BJ (cell line): ENCODE results near the gene MS4A10. TPM values are rescaled to one million over a fixed set of nuclear protein-coding genes. Genes with fewer than 3 reads are reported as not detected.

ENCODE experiments used
- CTCF ChIA-PET: fragments of 350-600 bp; formaldehyde crosslinking; extraction: SDS; loops from one replicate; lab custom pipeline; 2021; ENCODE audit warnings: antibody characterized with exemption, inconsistent platforms; lab: Yijun Ruan, JAX
- POLR2A ChIA-PET: fragments of 300-600 bp; sonication (Branson Sonifier 250); formaldehyde crosslinking; extraction: SDS; loops from one replicate; lab custom pipeline; 2021; ENCODE audit warnings: antibody characterized with exemption; lab: Charles Lee
- DNase-seq: peaks from one replicate; pipeline ENCODE4 v3.0.0-alpha.2; 2011; ENCODE audit warnings: low read depth
- H3K27me3 ChIP-seq: 2 replicates; pipeline ENCODE4 v1.6.0; 2011; ENCODE audit warnings: low read length; ENCODE audit not compliant: control insufficient read depth, insufficient read depth
- H3K36me3 ChIP-seq: 2 replicates; pipeline ENCODE4 v1.5.1; 2011; ENCODE audit warnings: low read length; ENCODE audit not compliant: control insufficient read depth, insufficient read depth
- H3K4me3 ChIP-seq: 2 replicates; pipeline ENCODE4 v1.5.1; 2011; ENCODE audit warnings: low read depth, mild to moderate bottlenecking, control low read depth, low read length
- polyA plus RNA-seq: library from polyadenylated mRNA; depleted of rRNA; stranded (reverse); fragments of >200 nt; gene quantifications from 2 replicates; pipeline ENCODE4 v1.2.3, GENCODE V29; 2011
- TF ChIP-seq, protein P1 (sequence below): IDR thresholded peaks from 2 replicates; pipeline ENCODE4 v1.5.1; 2011; ENCODE audit warnings: low read depth, mild to moderate bottlenecking, control low read depth, inconsistent platforms, low read length, moderate library complexity; ENCODE audit not compliant: insufficient read depth

Gene MS4A10
- polyA plus RNA-seq, 1 experiment = not detected

DNA sequence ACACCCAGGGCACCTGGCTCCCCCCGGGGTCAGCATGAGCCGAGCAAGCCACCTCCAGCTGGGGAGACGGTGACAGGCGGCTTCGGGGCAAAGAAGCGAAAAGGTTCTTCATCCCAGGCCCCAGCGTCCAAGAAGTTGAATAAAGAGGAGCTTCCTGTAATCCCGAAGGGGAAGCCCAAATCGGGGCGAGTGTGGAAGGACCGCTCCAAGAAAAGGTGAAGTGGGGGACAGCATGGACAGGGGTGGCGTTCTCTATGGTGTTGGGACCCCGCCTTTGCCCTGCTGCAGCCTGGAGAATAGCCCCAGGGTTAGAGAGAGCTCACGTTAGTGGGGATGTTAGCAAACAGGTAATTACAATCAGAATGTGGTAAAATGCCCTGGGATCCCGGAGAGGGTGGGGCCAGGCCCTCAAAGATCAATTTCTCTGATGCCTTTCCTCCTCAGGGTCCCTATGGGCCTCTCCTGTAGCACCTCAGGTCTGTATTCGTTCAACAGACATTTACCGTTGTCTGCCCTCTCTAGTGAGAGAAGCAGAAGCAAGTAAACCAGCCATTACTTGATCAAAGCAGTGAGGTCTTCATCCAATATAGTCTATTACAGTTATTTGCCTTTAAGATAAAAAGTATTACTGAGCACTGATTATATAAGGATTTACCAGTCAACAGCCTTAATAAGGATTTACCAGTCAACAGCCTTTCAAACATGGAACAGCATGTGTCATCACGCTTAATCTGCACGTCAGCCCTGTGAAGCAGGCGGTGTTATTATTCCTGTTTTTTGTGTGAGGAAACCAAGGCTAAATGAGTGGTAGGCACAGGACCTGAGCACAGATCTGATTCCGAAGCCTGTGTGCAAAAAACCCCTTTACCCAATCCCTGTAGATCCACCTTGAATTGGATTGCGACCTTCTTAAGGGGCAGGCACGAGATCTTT, 57.8 kb downstream of the MS4A10 start:
- H3K4me3 ChIP-seq = peak overlapping the region; percentile 94
- ChIA-PET POLR2A (no interaction called here), CTCF (interaction anchor here (0.8 to 29.2 kb wide), 3 partner anchors 12 to 51 kb away, joined by 3 to 716 read pairs (median 3); partner anchors contain the start of gene PRPF19)
- TF ChIP-seq, protein P1, sequence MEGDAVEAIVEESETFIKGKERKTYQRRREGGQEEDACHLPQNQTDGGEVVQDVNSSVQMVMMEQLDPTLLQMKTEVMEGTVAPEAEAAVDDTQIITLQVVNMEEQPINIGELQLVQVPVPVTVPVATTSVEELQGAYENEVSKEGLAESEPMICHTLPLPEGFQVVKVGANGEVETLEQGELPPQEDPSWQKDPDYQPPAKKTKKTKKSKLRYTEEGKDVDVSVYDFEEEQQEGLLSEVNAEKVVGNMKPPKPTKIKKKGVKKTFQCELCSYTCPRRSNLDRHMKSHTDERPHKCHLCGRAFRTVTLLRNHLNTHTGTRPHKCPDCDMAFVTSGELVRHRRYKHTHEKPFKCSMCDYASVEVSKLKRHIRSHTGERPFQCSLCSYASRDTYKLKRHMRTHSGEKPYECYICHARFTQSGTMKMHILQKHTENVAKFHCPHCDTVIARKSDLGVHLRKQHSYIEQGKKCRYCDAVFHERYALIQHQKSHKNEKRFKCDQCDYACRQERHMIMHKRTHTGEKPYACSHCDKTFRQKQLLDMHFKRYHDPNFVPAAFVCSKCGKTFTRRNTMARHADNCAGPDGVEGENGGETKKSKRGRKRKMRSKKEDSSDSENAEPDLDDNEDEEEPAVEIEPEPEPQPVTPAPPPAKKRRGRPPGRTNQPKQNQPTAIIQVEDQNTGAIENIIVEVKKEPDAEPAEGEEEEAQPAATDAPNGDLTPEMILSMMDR = no peak
- no peak for DNase-seq
- no peaks in the 10 kb centered on the region for H3K27me3 ChIP-seq
- H3K36me3 ChIP-seq = peaks cover 2% of the 10 kb centered on the region; the same call in 1 of the 2 replicates

DNA sequence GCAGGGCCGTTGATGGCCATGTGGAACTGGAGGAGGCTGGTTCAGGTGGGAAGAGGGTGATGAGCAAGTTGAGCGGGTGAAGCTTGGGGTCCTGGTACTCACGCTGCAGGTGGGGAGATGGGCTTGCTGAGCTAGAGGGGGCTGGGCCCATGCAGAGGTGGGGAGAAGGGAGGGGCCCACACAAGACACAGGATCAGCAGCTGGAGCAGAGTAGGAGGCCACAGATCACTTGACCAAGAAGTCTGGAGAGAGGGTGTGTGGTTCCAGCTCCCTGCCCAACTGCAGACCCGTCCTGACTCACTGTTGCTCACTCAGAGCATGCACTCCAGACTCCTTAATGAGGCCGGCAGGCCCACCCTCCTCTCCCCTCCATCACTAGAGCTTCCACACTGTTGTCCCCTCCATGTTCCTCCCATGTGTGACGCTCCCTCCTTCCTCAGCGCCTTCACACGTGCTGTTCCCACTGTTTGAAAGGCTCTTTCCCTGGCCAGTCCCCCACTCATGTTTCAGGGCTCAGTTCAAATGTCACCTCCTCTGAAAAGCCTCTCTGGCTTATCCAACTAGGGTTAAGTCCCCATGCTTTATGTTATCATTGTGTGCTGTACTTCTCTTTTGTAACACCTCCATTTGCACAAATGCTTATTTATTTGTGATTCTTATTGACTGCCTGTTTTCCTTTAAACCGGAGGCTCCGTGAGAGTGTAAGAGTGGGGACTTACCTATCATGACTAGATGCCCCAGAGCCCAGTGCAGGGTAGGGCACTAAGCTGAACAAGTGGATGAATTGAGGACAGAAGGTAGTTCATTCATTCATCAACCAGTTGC, 59.1 kb downstream of the MS4A10 start:
- ChIA-PET CTCF (interaction anchor here (1.1 to 29.2 kb wide), 3 partner anchors 13 to 49 kb away, joined by 3 to 716 read pairs (median 4); partner anchors contain the start of gene PRPF19), POLR2A (no interaction called here)
- DNase-seq = no peak
- H3K4me3 ChIP-seq = peak overlapping the region; percentile 16; the same call in 1 of the 2 replicates
- no peaks in the 10 kb centered on the region for H3K27me3 ChIP-seq
- H3K36me3 ChIP-seq = peaks cover 6% of the 10 kb centered on the region
- TF ChIP-seq, protein P1 = no peak

DNA sequence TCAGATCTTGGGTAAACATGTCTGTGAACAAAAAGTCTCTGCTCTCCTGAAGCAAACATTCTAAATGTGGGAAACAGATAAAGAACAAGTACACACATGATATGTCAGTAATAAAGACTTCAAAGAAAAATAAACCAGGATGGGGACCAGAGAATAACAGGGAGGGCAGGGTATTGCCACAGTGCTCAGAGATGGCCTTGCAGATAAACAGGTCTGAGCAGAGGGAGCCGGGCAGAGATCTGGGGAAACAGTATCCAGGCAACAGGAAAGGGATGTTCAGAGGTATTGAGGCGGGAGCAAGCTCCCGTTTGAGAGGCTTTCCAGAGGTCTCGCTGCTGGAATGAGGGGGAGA, 59.7 kb downstream of the MS4A10 start:
- DNase-seq = no peak
- ChIA-PET CTCF (interaction anchor here (1.3 to 29.2 kb wide), 2 partner anchors 14 to 49 kb away, joined by 4 to 716 read pairs; partner anchors contain the start of gene PRPF19), POLR2A (no interaction called here)
- Histone ChIP-seq H3K27me3 (no peaks in the 10 kb centered on the region), H3K36me3 (peaks cover 9% of the 10 kb centered on the region), H3K4me3 (no peak overlapping the region)
- TF ChIP-seq, protein P1 = no peak

DNA sequence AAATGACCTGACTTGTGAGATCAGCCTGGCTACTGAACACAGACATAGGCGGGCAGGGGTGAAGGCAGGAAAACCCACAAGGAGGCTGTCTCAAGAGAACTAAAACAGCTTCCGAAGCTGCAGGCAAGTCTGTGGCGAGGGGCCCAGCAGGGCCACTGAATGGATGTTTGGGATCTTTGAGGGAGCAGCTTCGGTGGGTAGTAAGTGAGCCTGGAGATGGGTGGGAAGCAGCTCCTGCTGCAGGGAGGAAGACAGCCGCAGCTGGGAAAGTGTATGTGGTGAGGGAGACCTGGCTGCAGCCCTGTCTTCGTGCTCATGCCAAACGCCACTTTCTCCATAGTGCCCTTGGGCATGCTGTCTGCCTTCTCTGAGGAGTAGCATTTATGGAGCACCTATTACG, 60.2 kb downstream of the MS4A10 start:
- CTCF ChIA-PET = interaction anchor here (1.3 to 29.2 kb wide), 2 partner anchors 15 to 48 kb away, joined by 4 to 716 read pairs; partner anchors contain the start of gene PRPF19
- H3K4me3 ChIP-seq = no peak overlapping the region
- DNase-seq = no peak

More for the DNA sequence above, 60.2 kb downstream of the MS4A10 start:
- no peaks in the 10 kb centered on the region for H3K27me3 ChIP-seq
- TF ChIP-seq, protein P1 = no peak
- POLR2A ChIA-PET = no interaction called here
- peaks cover 11% of the 10 kb centered on the region for H3K36me3 ChIP-seq
